ENCODE results near the gene GSDMA. TPM values are rescaled to one million over a fixed set of nuclear protein-coding genes. Genes with fewer than 3 reads are reported as not detected.

The GSDMA gene
- total RNA-seq, 1 experiment from 2014 or later: 0.55 TPM

- Histone ChIP-seq H3K4me1 (replicated peaks; ENCODE audit: insufficient read depth) (peaks cover 39% of the 10 kb centered on the region), H3K9me3 (ENCODE audit: insufficient read depth, low read depth) (no peaks in the 10 kb centered on the region), H3K27me3 (ENCODE audit: insufficient read depth, low read depth) (no peaks in the 10 kb centered on the region), H3F3A (ENCODE audit: insufficient read depth, low read depth) (peaks cover 28% of the 10 kb centered on the region; the same call in 1 of the 2 replicates), H3K4me3 (no peak overlapping the region), H2AFZ (no peak overlapping the region), H3K9me2 (ENCODE audit: insufficient read depth) (no peaks in the 10 kb centered on the region), H3K4me2 (no peak overlapping the region), H3K79me2 (ENCODE audit: low read depth) (no peaks in the 10 kb centered on the region), H3K36me3 (ENCODE audit: low read depth) (peaks cover 4% of the 10 kb centered on the region; the same call in 1 of the 2 replicates), H4K20me1 (ENCODE audit: insufficient read depth) (no peaks in the 10 kb centered on the region), H3K27ac (no peak overlapping the region)
- TF ChIP-seq CTCF (conservative IDR thresholded peaks at IDR 0.05) (no peak), EZH2 (IDR thresholded peaks at IDR 0.05; ENCODE audit: low read depth) (no peak)
- POLR2A ChIA-PET (ENCODE audit: unreplicated experiment): interaction anchor here (0.8 kb wide), 1 partner anchor 16 kb away, joined by 14 read pairs; no protein-coding TSS in a partner anchor
- BruUV-seq (replicated peaks): no TSS peak
- no peak for DNase-seq
- intact Hi-C loops (cut with micrococcal nuclease; ENCODE audit: unreplicated experiment): no loop called here
- CTCF ChIA-PET: no interaction called here
Observed at GRCh38 chr17:40018211-40019121, 55.7 kb downstream of the GSDMA start.

- Histone ChIP-seq H3K9me3 (ENCODE audit: insufficient read depth, low read depth) (no peaks in the 10 kb centered on the region), H3K4me1 (replicated peaks; ENCODE audit: insufficient read depth) (peaks cover 42% of the 10 kb centered on the region), H3K4me2 (no peak overlapping the region), H2AFZ (no peak overlapping the region), H3K27ac (no peak overlapping the region), H3F3A (ENCODE audit: insufficient read depth, low read depth) (peaks cover 37% of the 10 kb centered on the region; the same call in 1 of the 2 replicates), H3K9me2 (ENCODE audit: insufficient read depth) (no peaks in the 10 kb centered on the region), H3K79me2 (ENCODE audit: low read depth) (no peaks in the 10 kb centered on the region), H3K4me3 (no peak overlapping the region), H4K20me1 (ENCODE audit: insufficient read depth) (no peaks in the 10 kb centered on the region), H3K36me3 (ENCODE audit: low read depth) (peaks cover 4% of the 10 kb centered on the region; the same call in 1 of the 2 replicates), H3K27me3 (ENCODE audit: insufficient read depth, low read depth) (no peaks in the 10 kb centered on the region)
- intact Hi-C loops (cut with micrococcal nuclease; ENCODE audit: unreplicated experiment): no loop called here
- CTCF ChIA-PET: no interaction called here
- POLR2A ChIA-PET (ENCODE audit: unreplicated experiment): interaction anchor here (0.8 kb wide), 1 partner anchor 15 kb away, joined by 14 read pairs; no protein-coding TSS in a partner anchor
- no TSS peak for BruUV-seq (replicated peaks)
- DNase-seq: no peak
- TF ChIP-seq EZH2 (IDR thresholded peaks at IDR 0.05; ENCODE audit: low read depth): no peak
- TF ChIP-seq CTCF (conservative IDR thresholded peaks at IDR 0.05): no peak
Observed at GRCh38 chr17:40019140-40019991, 56.6 kb downstream of the GSDMA start.

GRCh38 chr17:40020146-40020545 is 57.3 kb downstream of the GSDMA start:
- peaks cover 49% of the 10 kb centered on the region for H3K4me1 ChIP-seq (replicated peaks; ENCODE audit: insufficient read depth)
- H4K20me1 ChIP-seq (ENCODE audit: insufficient read depth): no peaks in the 10 kb centered on the region
- H3F3A ChIP-seq (ENCODE audit: insufficient read depth, low read depth): peaks cover 41% of the 10 kb centered on the region; the same call in 1 of the 2 replicates
- no peak overlapping the region for H3K27ac ChIP-seq
- DNase-seq: no peak
- H3K36me3 ChIP-seq (ENCODE audit: low read depth): peaks cover 4% of the 10 kb centered on the region; the same call in 1 of the 2 replicates
- H3K4me2 ChIP-seq: no peak overlapping the region
- BruUV-seq (replicated peaks): no TSS peak
- H3K9me2 ChIP-seq (ENCODE audit: insufficient read depth): no peaks in the 10 kb centered on the region
- no peak overlapping the region for H2AFZ ChIP-seq
- H3K9me3 ChIP-seq (ENCODE audit: insufficient read depth, low read depth): no peaks in the 10 kb centered on the region
- ChIA-PET CTCF (no interaction called here), POLR2A (ENCODE audit: unreplicated experiment) (no interaction called here)
- no peak for TF ChIP-seq EZH2 (IDR thresholded peaks at IDR 0.05; ENCODE audit: low read depth)
- no peak overlapping the region for H3K4me3 ChIP-seq
- no peaks in the 10 kb centered on the region for H3K79me2 ChIP-seq (ENCODE audit: low read depth)
- H3K27me3 ChIP-seq (ENCODE audit: insufficient read depth, low read depth): no peaks in the 10 kb centered on the region
- intact Hi-C loops (cut with micrococcal nuclease; ENCODE audit: unreplicated experiment): loop anchor here (5.0 to 10.0 kb wide), 2 partner anchors 283 to 295 kb away; partner anchors contain the start of gene GRB7

All from PC-9 (cell line).